HL-60 (cell line): Measurements from ENCODE around the gene MYL2.

Source experiments
- CTCF ChIP-seq: IDR thresholded peaks from one replicate; pipeline ENCODE4 v1.5.1; 2011; ENCODE audit warnings: low read length, control low read depth, inconsistent platforms; ENCODE audit not compliant: insufficient read depth
- GABPA ChIP-seq: IDR thresholded peaks from 2 replicates; pipeline ENCODE4 v1.6.1; 2012; ENCODE audit warnings: low read depth
- POLR2AphosphoS5 ChIP-seq: IDR thresholded peaks from 2 replicates; pipeline ENCODE4 v1.6.1; 2012; ENCODE audit warnings: low read depth

GRCh38 chr12:110906083-110906482 lies 14.3 kb downstream of the MYL2 start:
- no peak for TF ChIP-seq CTCF
- TF ChIP-seq POLR2AphosphoS5, result no peak
- TF ChIP-seq GABPA, result no peak
